Peyer's patch (tissue), 4 donors: ENCODE data around the gene FAR2.

Experiments
- POLR2A ChIP-seq, 2 donors: fragments of 450-650 bp; IDR thresholded peaks; one replicate each; pipeline ENCODE4 v1.5.1; 2017; ENCODE audit warnings: antibody characterized with exemption in 2 of 2, mild to moderate bottlenecking in 2 of 2, moderate library complexity in 2 of 2
- TF ChIP-seq, protein P1 (sequence below), 6 experiments: fragments of 450-650 bp in 4 of 6; fragments of 200-600 bp in 2 of 6; sonication (generic) in 1 of 6; IDR thresholded peaks; one replicate each; pipeline ENCODE4 v1.5.1; 2017 to 2019; ENCODE audit warnings: antibody characterized with exemption in 6 of 6, mild to moderate bottlenecking in 3 of 6, moderate library complexity in 1 of 6

GRCh38 chr12:29104516-29104915, 44.6 kb upstream of the FAR2 start:
- no peak for TF ChIP-seq POLR2A (IDR thresholded peaks at IDR 0.05)
- TF ChIP-seq, protein P1, sequence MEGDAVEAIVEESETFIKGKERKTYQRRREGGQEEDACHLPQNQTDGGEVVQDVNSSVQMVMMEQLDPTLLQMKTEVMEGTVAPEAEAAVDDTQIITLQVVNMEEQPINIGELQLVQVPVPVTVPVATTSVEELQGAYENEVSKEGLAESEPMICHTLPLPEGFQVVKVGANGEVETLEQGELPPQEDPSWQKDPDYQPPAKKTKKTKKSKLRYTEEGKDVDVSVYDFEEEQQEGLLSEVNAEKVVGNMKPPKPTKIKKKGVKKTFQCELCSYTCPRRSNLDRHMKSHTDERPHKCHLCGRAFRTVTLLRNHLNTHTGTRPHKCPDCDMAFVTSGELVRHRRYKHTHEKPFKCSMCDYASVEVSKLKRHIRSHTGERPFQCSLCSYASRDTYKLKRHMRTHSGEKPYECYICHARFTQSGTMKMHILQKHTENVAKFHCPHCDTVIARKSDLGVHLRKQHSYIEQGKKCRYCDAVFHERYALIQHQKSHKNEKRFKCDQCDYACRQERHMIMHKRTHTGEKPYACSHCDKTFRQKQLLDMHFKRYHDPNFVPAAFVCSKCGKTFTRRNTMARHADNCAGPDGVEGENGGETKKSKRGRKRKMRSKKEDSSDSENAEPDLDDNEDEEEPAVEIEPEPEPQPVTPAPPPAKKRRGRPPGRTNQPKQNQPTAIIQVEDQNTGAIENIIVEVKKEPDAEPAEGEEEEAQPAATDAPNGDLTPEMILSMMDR (IDR thresholded peaks at IDR 0.05): no peak
